GM18505 (cell line): Measurements from ENCODE around the gene HEXD.

Source experiments
- ATAC-seq: cut with Tn5 transposase; IDR thresholded peaks from one replicate; pipeline ENCODE4 v1.9.1; 2021; ENCODE audit not compliant: unreplicated experiment
- POLR2A ChIP-seq: IDR thresholded peaks from 4 replicates; pipeline ENCODE4 v1.6.1; 2011; ENCODE audit warnings: borderline replicate concordance; ENCODE audit not compliant: insufficient read depth, insufficient read length; ENCODE audit errors: extremely low read depth

Gene HEXD

DNA sequence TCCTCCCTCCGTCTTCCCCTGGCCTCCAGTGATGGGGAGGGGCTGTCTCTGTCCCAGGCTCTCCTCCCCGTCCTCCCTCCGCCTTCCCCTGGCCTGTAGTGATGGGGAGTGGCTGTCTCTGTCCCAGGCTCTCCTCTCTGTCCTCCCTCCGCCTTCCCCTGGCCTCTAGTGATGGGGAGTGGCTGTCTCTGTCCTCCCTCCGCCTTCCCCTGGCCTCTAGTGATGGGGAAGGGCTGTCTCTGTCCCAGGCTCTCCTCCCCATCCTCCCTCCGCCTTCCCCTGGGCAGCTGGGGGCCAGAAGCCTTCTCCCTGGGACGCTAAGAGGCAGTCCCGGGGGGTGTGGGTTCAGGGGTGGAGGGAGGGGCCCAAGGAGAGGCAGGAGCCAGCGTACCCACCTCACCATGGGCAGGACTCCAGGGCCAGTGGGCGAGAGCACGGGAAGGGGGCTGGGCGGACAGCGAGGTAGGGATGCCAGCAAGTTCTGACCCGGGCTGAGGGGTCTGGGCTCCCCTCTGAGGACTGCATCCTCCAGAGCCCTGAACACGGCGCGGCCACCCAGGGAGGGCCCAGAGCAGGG lies 31.8 kb upstream of the HEXD start:
- ATAC-seq, result no peak
- TF ChIP-seq POLR2A, result no peak

DNA sequence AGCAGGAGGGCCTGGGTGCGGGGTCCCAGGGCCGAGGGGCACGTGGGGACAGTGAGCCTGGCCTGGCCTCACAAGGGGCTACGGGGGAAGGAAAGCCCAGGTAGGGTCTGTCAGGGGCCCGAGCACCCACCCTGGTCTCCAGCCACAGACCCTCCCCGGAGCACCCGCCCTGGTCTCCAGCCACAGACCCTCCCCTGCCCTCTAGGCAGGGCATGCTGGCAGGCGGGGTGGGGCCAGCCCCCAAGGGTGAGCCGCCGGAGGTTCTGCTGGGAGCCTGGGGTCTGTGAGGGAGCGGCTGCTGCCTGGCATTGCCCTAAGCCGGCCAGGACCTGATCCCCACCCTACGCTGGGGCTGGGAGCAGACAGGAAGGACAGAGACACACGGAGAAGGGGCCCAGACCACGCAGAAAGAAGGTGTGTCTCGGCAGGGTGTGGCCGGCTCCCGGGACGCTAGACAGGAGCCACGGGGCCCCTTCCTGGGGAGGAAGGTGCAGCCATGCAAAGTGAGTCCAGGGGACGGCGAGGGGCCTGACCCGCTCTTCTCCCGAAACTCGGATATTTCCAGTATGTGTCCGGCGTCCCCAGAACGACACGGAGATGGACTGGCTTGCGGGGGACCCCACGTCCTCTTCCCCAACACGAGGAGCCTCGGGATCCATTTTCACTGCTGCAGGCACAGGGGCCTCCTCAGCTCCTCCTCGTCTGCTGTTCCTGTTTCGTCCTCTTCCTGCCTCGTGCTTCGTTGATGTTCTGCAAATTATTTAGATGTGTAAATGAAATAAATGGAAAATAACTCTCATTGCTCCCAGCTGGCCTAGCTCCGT lies 31.1 kb upstream of the HEXD start:
- TF ChIP-seq POLR2A, result no peak

DNA sequence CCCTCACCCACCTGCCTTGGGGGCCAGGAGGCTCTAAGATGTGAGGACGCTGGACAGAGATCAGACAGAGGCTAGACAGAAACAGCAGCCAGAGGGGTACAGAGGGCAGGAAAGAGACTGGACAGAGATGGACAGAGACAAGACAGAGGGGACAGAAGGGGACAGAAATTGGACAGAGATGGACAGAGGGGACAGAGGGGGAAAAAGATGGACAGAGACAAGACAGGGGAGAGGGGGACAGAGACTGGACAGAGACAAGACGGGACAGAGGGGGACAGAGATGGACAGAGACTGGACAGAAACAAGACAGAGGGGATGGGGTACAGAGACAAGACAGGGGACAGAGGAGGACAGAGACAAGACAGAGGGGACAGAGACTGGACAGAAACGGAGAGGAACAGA lies 30.4 kb upstream of the HEXD start:
- ATAC-seq, result no peak
- no peak for TF ChIP-seq POLR2A

More for the DNA sequence above, 31.1 kb upstream of the HEXD start:
- ATAC-seq, result no peak

DNA sequence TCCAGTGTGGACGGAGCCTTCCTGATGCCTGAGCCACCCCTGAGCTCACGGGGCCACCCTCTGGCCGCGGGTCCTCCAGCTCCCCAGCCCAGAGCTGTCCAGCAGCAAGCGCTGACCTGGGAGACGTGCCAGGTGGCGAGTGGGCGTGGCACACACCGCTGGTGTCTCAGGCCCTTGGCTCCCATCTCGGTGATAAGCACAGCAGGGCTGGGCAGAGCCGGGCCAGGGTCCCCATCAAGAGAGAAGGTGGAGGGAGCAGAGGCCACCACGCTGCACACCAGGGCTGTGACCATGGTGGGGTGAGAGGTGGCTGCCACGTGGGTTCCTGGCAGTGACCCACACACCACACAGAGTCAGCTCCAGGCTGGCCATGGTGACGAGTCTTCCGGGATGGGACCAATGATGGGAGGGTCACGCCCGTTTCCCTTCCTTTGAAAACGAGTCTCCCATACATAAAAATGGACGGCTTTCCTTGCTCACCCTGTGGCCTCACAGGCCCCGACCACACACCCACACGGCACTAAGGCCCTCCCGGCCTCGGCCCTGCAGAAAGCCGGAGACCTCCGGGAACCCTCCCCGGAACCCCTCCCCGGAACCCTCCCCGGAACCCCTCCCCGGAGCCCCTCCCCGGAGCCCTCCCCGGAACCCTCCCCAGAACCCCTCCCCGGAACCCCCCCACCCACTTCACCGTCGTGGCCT lies 29.8 kb upstream of the HEXD start:
- ATAC-seq, result no peak
- no peak for TF ChIP-seq POLR2A

DNA sequence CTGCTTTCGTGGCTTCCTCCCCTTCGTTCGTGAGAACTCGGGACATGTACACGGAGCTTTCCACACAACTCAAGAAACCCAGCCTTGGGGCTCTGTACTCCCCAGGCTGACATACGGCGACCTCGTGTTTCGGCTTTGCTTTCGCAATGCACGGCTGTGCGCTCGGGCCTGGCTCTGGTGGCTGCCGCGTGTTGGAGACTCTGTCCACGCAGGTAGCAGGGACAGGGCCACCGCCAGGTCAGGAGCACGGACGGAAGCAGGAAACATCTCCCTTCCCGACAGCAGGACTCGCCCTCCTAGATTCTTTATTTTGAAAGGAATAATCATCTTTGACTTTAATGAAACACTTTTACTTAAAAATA lies 29.2 kb upstream of the HEXD start:
- TF ChIP-seq POLR2A, result no peak
- ATAC-seq, result no peak

DNA sequence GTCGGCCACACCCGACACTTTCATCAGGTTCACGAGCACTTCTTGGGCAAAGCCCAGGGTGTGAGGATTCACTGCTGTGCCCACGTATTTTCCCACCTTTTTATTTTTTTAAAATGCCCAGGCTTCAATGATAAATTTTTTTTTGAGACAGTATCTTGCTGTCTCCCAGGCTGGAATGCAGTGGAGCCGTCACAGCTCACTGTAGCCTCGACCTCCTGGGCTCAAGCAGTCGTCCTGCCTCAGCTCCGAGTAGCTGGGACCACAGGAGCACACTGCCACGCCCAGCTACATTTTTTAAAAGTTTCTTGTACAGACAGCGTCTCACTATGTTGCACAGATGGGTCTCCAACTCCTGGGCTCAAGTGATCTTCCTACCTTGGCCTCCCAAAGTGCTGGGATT lies 28.8 kb upstream of the HEXD start:
- ATAC-seq, result no peak
- no peak for TF ChIP-seq POLR2A

DNA sequence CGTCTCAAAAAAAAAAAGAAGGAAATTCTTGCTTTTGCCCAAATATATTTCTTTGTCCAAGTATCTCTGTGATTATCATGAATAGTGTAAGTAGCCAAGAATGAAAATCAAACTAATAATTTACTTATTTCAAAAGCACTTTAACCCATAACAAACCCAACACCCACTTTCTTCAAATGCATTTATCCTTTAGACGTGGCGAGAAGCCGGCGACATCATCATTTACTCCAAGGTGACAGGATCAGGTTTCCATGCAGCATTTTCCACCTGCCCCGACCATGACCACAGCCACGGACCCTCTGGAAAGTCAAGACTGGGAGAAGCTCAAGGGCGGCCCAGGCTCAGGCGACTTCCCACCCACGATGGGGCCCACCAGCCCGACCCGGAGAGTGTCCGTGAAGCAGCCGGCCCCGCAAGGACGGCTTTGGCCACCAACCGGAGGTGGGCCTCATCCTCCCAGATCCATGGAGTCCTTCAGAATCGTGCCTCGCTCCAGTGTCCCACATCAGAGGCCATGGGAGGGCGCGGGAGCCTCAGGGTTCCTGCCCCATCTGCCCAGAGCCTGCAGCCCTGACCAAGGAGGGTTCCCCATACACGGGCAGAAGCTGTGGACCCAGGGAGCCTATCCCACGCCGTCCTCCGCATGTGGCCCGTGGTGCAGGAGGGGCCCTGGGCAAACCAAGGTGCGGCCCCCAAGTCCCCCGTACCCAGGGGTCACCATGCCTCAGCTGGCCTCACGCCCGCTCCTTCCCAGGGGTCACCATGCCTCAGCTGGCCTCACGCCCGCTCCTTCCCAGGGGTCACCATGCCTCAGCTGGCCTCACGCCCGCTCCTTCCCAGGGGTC lies 27.9 kb upstream of the HEXD start:
- no peak for ATAC-seq
- TF ChIP-seq POLR2A, result no peak

DNA sequence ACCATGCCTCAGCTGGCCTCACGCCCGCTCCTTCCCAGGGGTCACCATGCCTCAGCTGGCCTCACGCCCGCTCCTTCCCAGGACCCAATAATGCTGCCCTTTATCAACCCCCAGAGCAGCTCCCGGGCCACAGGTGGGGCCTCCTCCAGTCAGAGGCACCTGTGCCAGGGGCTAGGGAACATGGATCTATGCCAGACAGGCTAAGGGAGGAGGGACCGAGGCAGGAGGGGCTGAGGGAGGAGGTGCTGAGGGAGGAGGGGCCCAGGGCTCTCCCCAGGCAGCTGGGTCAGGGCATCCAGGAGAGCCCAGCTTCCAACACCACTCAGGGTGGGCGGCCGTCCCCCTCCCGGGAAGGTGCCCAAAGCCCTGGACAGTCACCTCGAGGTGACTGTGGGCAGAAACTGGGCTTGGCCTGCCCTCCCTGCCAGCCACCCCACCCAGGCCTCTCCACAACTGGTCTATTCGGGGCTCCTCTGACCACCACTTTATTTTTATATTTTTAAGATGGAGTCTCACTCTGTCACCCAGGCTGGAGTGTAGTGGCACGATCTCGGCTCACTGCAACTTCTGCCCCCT lies 27.2 kb upstream of the HEXD start:
- ATAC-seq, result no peak
- TF ChIP-seq POLR2A, result no peak

DNA sequence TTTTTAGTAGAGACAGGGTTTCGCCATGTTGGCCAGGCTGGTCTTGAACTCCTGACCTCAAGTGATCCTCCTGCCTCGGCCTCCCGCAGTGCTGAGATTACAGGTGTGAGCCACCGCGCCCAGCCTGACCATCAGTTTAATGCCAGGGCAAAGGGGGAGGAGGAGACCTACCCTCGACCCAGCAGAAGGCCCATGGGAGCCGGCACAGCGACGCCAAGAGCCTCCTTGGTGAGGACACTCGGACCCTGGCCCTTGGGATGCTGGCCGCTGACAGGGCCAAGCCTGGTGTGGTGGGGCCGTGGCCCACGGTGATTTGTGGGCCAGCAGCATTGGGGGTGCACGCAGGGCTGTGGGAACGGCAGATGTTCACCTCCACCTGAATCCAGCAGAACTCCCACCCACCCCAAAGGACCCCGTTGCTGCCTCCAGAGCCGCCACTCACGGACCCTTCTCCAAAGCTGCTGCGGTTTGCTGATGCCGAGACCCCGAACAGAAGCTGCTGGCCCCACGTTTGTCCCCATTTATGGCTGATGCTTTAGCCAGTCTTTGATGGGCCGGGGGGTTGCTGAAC lies 26.6 kb upstream of the HEXD start:
- no peak for TF ChIP-seq POLR2A
- no peak for ATAC-seq

DNA sequence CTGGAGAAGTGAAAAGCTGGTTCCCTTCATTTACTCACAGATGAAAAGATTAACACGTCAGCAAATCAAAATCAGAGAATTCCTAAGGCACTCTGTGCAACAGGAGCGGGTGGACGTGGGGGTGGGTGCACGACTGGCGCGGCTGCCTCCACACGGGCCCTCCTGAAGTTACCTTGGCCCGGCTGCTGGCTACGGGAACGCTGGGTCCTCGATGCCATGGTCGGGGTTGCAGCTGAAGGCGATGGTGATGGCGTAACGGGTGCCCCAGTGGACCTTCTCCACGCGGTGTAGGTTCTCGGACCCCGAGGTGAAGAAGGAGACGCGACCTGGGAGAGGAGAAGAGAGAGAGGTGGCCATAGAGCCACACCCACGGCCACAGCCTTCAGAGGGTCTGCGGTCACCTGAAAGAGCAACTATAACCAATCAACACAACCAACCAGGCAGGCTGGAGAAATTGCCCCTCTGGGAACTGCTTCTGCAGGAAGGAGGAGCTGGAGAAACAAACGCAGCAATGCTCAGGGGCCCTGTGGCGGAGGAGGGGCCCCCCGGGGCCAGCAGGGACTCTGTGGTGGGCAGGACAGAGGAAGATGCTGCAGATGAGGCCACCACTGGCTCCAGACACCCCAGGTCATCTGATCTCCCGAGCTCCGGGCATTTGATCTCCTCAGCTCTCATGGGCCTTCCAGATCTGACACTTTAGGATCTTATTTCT lies 25.8 kb upstream of the HEXD start:
- no peak for TF ChIP-seq POLR2A
- no peak for ATAC-seq

DNA sequence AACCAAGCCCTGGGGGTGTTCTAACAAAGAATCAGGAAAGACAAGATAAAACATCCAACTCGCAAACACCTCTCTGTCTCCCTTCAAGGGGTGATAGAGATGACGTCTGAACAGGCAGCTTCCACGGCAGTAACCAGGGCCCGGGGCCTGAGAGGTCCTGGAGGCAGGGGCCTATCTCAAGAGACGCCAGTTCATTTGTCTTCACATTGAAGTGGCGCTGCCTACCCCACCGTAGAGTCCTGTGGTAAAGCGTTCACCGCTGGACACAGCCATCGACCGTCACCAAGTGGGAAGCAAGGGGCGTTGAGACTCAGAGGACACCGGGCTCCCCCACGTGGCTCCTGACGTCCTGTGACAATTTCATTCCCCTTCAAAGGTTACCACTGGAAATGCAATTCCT lies 25.2 kb upstream of the HEXD start:
- no peak for ATAC-seq

DNA sequence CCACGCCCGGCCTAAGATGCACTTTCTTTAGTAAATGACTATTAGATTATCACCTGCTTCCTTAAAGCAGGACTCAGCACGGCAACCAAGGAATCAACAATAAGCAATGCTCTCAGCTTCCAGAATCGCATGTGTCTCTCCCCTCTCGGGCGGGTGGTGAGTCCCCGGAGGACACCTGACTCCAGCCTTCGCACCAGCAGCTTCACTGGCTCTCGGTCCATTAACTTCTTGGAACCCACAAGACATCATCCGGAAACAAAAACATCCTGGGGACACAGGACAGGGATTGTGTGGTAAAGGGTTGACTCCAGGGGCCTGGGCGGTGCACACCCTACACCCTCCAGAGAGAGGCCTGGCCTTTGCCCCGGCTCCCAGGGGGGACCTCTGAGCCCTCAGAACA lies 23.9 kb upstream of the HEXD start:
- ATAC-seq, result no peak
- no peak for TF ChIP-seq POLR2A

More for the DNA sequence above, 25.2 kb upstream of the HEXD start:
- TF ChIP-seq POLR2A, result no peak
